ENCODE measurements around the gene TACR1. TPM values are rescaled to one million over a fixed set of nuclear protein-coding genes. Genes with fewer than 3 reads are reported as not detected.

Gene TACR1
- total and polyA plus RNA-seq, 2 of the 4 experiments (the other 2 are of a cell fraction), result under 0.01 to 0.09 TPM

GRCh38 chr2:75066121-75066902, 133.0 kb downstream of the TACR1 start:
- BruUV-seq (replicated peaks), result no TSS peak
- CTCF ChIA-PET, result interaction anchor here (0.7 to 1.2 kb wide), 2 partner anchors 14 to 36 kb away, joined by 3 read pairs; no protein-coding TSS in a partner anchor

More at GRCh38 chr2:75066121-75066902, 133.0 kb downstream of the TACR1 start:
- peak overlapping the region; percentile 47; the same call in 1 of the 3 replicates for H2BK15ac ChIP-seq (ENCODE audit: low read depth, low read length)
- in situ Hi-C loops (cut with MboI; ENCODE audit: low sequenced_read_pairs) (no loop called here), dilution Hi-C loops (cut with HindIII; ENCODE audit: low sequenced_read_pairs, unreplicated experiment) (no loop called here), intact Hi-C loops (cut with micrococcal nuclease) (loop anchor here (5.0 to 10.0 kb wide), 2 partner anchors 171 to 372 kb away; no protein-coding TSS in a partner anchor)
- H2BK120ac ChIP-seq (ENCODE audit: low read depth, low read length), result no peak overlapping the region
- no peak overlapping the region; the same call in 1 of the 2 replicates for H4K5ac ChIP-seq (ENCODE audit: low read depth, low read length)
- H2BK5ac ChIP-seq (ENCODE audit: low read depth, low read length, poor library complexity, severe bottlenecking), result no peak overlapping the region
- no peak overlapping the region; the same call in 1 of the 2 replicates for H3K18ac ChIP-seq (ENCODE audit: low read depth, low read length)
- H2AK5ac ChIP-seq (ENCODE audit: low read depth, low read length), result no peak overlapping the region
- H4K91ac ChIP-seq (ENCODE audit: insufficient read depth, low read depth, low read length), result no peak overlapping the region
- POLR2A ChIA-PET (ENCODE audit: unreplicated experiment), result no interaction called here
- H3K36me3 ChIP-seq (ENCODE audit: control insufficient read depth, insufficient read depth, low read length), result no peaks in the 10 kb centered on the region
- no peaks in the 10 kb centered on the region for H3K9me3 ChIP-seq (ENCODE audit: control insufficient read depth, insufficient read depth, low read length)
- no peaks in the 10 kb centered on the region for H3K27me3 ChIP-seq (ENCODE audit: control insufficient read depth, insufficient read depth, low read length)
- H3K4ac ChIP-seq (ENCODE audit: low read depth, low read length), result no peak overlapping the region
- no peak for TF ChIP-seq RFX5 (IDR thresholded peaks at IDR 0.05; ENCODE audit: low read depth, low read length)
- no peak for TF ChIP-seq RAD21 (IDR thresholded peaks at IDR 0.05; ENCODE audit: low read length)
- no peak for TF ChIP-seq USF2 (IDR thresholded peaks at IDR 0.05; ENCODE audit: low read depth, low read length)
- no peak overlapping the region for H3K56ac ChIP-seq (ENCODE audit: extremely low read depth, insufficient read depth, low read length)
- H4K20me1 ChIP-seq (ENCODE audit: insufficient read depth, low read length), result no peaks in the 10 kb centered on the region
- no peak overlapping the region for H2AFZ ChIP-seq (replicated peaks; ENCODE audit: low read length, poor library complexity)
- no peaks in the 10 kb centered on the region for H3K79me1 ChIP-seq (ENCODE audit: low read depth in 1 of 2, low read length in 2 of 2)
- no peak overlapping the region for H2BK20ac ChIP-seq (ENCODE audit: low read depth, low read length)
- no peak for DNase-seq
- ATAC-seq (ENCODE audit: low read depth), result no peak
- H3K4me1 ChIP-seq (ENCODE audit: control insufficient read depth, insufficient read depth, low read length), result peaks cover 4% of the 10 kb centered on the region; the same call in 1 of the 2 replicates
- H3K23ac ChIP-seq (ENCODE audit: low read depth, low read length), result no peak overlapping the region
- H3K9me1 ChIP-seq (ENCODE audit: insufficient read depth, low read length), result no peaks in the 10 kb centered on the region; the same call in 1 of the 2 replicates
- no peak overlapping the region for H3K14ac ChIP-seq (replicated peaks; ENCODE audit: low read depth, low read length)
- no peak overlapping the region for H3K4me2 ChIP-seq (ENCODE audit: low read depth, low read length)
- H3K9ac ChIP-seq (ENCODE audit: low read depth, low read length), result no peak overlapping the region
- no peak overlapping the region for H3K27ac ChIP-seq (ENCODE audit: insufficient read depth, low read length)
- H2AK9ac ChIP-seq (replicated peaks; ENCODE audit: low read depth, low read length, poor library complexity), result no peak overlapping the region
- no peak overlapping the region for H3K4me3 ChIP-seq (ENCODE audit: insufficient read depth, low read depth, low read length)
- no peak overlapping the region for H4K8ac ChIP-seq (ENCODE audit: low read depth in 2 of 2, low read length in 2 of 2)
- WGBS, 2 experiments (ENCODE audit: extremely low coverage in 2 of 2, insufficient read length in 1 of 2), result no CpG with 5 or more reads among the region's 6 CpGs
